Calu3 (cell line): ENCODE measurements around the gene EVA1C. TPM values are rescaled to one million over a fixed set of nuclear protein-coding genes. Genes with fewer than 3 reads are reported as not detected.
A peak's percentile ranks its signal among the peaks of the same experiment; 100 is the strongest.

ENCODE experiments used
- BruUV-seq: library from RNA; stranded (reverse); fragments of 400-500 nt; replicated peaks from 2 replicates; lab custom pipeline; 2021; lab: Mats Ljungman, UMichigan
- CTCF ChIA-PET: fragments of 300-600 bp; sonication (Branson Sonifier 250); formaldehyde crosslinking; loops from one replicate; lab custom pipeline; 2022; ENCODE audit warnings: antibody characterized with exemption; lab: Charles Lee
- DNase-seq: peaks from one replicate; pipeline ENCODE4 v3.0.0; 2022
- H3K27ac Mint-ChIP-seq: one replicate; pipeline ENCODE4 v1.8.0; 2022; ENCODE audit warnings: mixed read lengths; ENCODE audit not compliant: unreplicated experiment
- H3K27me3 Mint-ChIP-seq: one replicate; pipeline ENCODE4 v1.8.0; 2022; ENCODE audit warnings: mixed read lengths; ENCODE audit not compliant: unreplicated experiment
- H3K36me3 Mint-ChIP-seq: one replicate; pipeline ENCODE4 v1.8.0; 2022; ENCODE audit warnings: mild to moderate bottlenecking, moderate library complexity, mixed read lengths; ENCODE audit not compliant: insufficient read depth, unreplicated experiment
- H3K4me1 Mint-ChIP-seq: one replicate; pipeline ENCODE4 v1.8.0; 2022; ENCODE audit warnings: mild to moderate bottlenecking, low read depth, mixed read lengths; ENCODE audit not compliant: unreplicated experiment
- H3K4me3 Mint-ChIP-seq: one replicate; pipeline ENCODE4 v1.8.0; 2022; ENCODE audit warnings: mild to moderate bottlenecking, low read depth, moderate library complexity, mixed read lengths; ENCODE audit not compliant: unreplicated experiment
- H3K9me3 Mint-ChIP-seq: one replicate; pipeline ENCODE4 v1.8.0; 2022; ENCODE audit warnings: low read depth, mixed read lengths; ENCODE audit not compliant: unreplicated experiment
- CTCF ChIP-seq: fragments of 200-600 bp; IDR thresholded peaks from one replicate; pipeline ENCODE4 v1.8.0; 2022; ENCODE audit warnings: antibody characterized with exemption; ENCODE audit not compliant: unreplicated experiment
- intact Hi-C: fragments of 100-400 bp; cut with micrococcal nuclease; formaldehyde crosslinking; loops from one replicate; pipeline ENCODE4 v1.10.0; 2022; ENCODE audit not compliant: unreplicated experiment
- total RNA-seq: library from RNA; stranded (reverse); gene quantifications from 2 replicates; pipeline ENCODE4 v1.2.3, GENCODE V29; 2022

Gene EVA1C
- total RNA-seq, 1 experiment from 2014 or later: 1.4 TPM

GRCh38 chr21:32411350-32412161 lies 950 bp upstream of the EVA1C start:
- Mint-ChIP-seq H3K4me3 (peak overlapping the region; percentile 79), H3K27ac (no peak overlapping the region), H3K9me3 (no peaks in the 10 kb centered on the region), H3K4me1 (peaks cover 14% of the 10 kb centered on the region), H3K36me3 (peaks cover 10% of the 10 kb centered on the region), H3K27me3 (peaks cover 47% of the 10 kb centered on the region)
- CTCF ChIA-PET: interaction anchor here (0.6 kb wide), 1 partner anchor 64 kb away, joined by 7 read pairs; no protein-coding TSS in a partner anchor
- DNase-seq: peak; percentile 45
- intact Hi-C loops: no loop called here
- no TSS peak for BruUV-seq
- TF ChIP-seq CTCF: no peak

DNA sequence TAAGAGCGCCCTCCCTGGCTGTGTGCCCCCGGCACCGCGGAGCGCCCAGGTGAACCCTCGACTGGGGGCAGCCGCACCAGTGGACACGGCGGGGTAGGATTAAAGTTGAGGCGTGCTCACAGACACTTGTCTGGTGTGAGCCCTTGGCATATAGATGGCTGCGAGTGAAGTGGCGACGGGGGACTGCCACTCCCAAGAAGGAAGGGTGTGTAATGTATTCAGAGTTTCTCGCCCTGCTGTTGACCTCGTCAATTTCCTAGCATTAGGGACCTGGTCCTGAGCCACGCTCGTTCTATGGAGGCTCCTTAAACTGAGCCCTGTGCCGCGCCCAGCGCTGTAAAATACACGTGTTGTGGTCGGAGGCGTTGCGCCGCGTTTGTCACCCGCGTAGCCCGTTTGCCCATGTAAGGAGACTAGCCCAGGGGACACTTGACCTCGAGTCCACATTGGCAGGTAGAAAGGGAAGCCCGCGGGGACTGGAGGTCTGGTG lies 554 bp downstream of the EVA1C start:
- TF ChIP-seq CTCF: no peak
- BruUV-seq: no TSS peak
- intact Hi-C loops: no loop called here
- peak overlapping the region; percentile 23 for H3K27ac Mint-ChIP-seq
- CTCF ChIA-PET: no interaction called here
- peaks cover 14% of the 10 kb centered on the region for H3K4me1 Mint-ChIP-seq
- H3K4me3 Mint-ChIP-seq: peak overlapping the region; percentile 79
- peak; percentile 4 for DNase-seq
- no peaks in the 10 kb centered on the region for H3K9me3 Mint-ChIP-seq
- H3K27me3 Mint-ChIP-seq: peaks cover 47% of the 10 kb centered on the region
- peaks cover 10% of the 10 kb centered on the region for H3K36me3 Mint-ChIP-seq

- Mint-ChIP-seq H3K4me3 (peak overlapping the region; percentile 79), H3K36me3 (peaks cover 10% of the 10 kb centered on the region), H3K9me3 (no peaks in the 10 kb centered on the region), H3K27me3 (peaks cover 42% of the 10 kb centered on the region), H3K4me1 (peaks cover 14% of the 10 kb centered on the region), H3K27ac (no peak overlapping the region)
- DNase-seq: no peak
- BruUV-seq: TSS peak; percentile 21
- intact Hi-C loops: loop anchor here (2.0 kb wide), 1 partner anchor 153 kb away; no protein-coding TSS in a partner anchor
- CTCF ChIA-PET: interaction anchor here (0.6 to 1.2 kb wide), 2 partner anchors 12 to 212 kb away, joined by 3 to 4 read pairs; no protein-coding TSS in a partner anchor
- no peak for TF ChIP-seq CTCF
Measured at GRCh38 chr21:32413697-32414578, 1.4 kb downstream of the EVA1C start.
